ENCODE measurements around the gene LIPC. TPM values are rescaled to one million over a fixed set of nuclear protein-coding genes. Genes with fewer than 3 reads are reported as not detected.

LIPC gene
- total RNA-seq, 3 donors from 2014 or later = 2.3 to 9.3 (median 3.4) TPM

GRCh38 chr15:58425185-58425584 is 6.6 kb upstream of the LIPC start:
- DNase-seq (no peak), ATAC-seq (peak; percentile 51)
- Histone ChIP-seq H3K4me1 (ENCODE audit: low read depth) (no peaks in the 10 kb centered on the region), H3K9me3 (no peaks in the 10 kb centered on the region), H3K36me3 (ENCODE audit: low read depth) (no peaks in the 10 kb centered on the region), H3K4me3 (no peak overlapping the region)
- intact Hi-C loops (cut with DNase I, micrococcal nuclease) = no loop called here
- no peak for TF ChIP-seq CTCF (IDR thresholded peaks at IDR 0.05)

- no peaks in the 10 kb centered on the region for H3K36me3 ChIP-seq (ENCODE audit: low read depth)
- no peak overlapping the region for H3K4me3 ChIP-seq
- intact Hi-C loops (cut with DNase I, micrococcal nuclease) = no loop called here
- H3K4me1 ChIP-seq (ENCODE audit: low read depth) = no peaks in the 10 kb centered on the region
- ATAC-seq (no peak), DNase-seq (no peak)
- TF ChIP-seq CTCF (IDR thresholded peaks at IDR 0.05) = no peak
- H3K9me3 ChIP-seq = no peaks in the 10 kb centered on the region
Measured at GRCh38 chr15:58425834-58426233, 6.0 kb upstream of the LIPC start.

- DNase-seq = no peak
- intact Hi-C loops (cut with DNase I, micrococcal nuclease) = no loop called here
- no peak for ATAC-seq
- no peak overlapping the region for H3K4me3 ChIP-seq
- no peaks in the 10 kb centered on the region for H3K9me3 ChIP-seq
- TF ChIP-seq CTCF (IDR thresholded peaks at IDR 0.05) = no peak
- H3K36me3 ChIP-seq (ENCODE audit: low read depth) = no peaks in the 10 kb centered on the region
- no peaks in the 10 kb centered on the region for H3K4me1 ChIP-seq (ENCODE audit: low read depth)
Measured at GRCh38 chr15:58426501-58426900, 5.3 kb upstream of the LIPC start.

- no peak for TF ChIP-seq CTCF (IDR thresholded peaks at IDR 0.05)
- Histone ChIP-seq H3K9me3 (no peaks in the 10 kb centered on the region), H3K36me3 (ENCODE audit: low read depth) (no peaks in the 10 kb centered on the region), H3K4me3 (no peak overlapping the region), H3K4me1 (ENCODE audit: low read depth) (no peaks in the 10 kb centered on the region)
- ATAC-seq (no peak), DNase-seq (no peak)
- intact Hi-C loops (cut with DNase I, micrococcal nuclease) = no loop called here
Measured at GRCh38 chr15:58427987-58428386, 3.8 kb upstream of the LIPC start.

GRCh38 chr15:58430224-58430787 is 1.5 kb upstream of the LIPC start:
- Histone ChIP-seq H3K9me3 (no peaks in the 10 kb centered on the region), H3K4me3 (no peak overlapping the region), H3K36me3 (ENCODE audit: low read depth) (no peaks in the 10 kb centered on the region), H3K4me1 (ENCODE audit: low read depth) (no peaks in the 10 kb centered on the region)
- no peak for TF ChIP-seq CTCF (IDR thresholded peaks at IDR 0.05)
- ATAC-seq (no peak), DNase-seq (no peak)
- intact Hi-C loops (cut with DNase I, micrococcal nuclease) = no loop called here

- no peaks in the 10 kb centered on the region for H3K36me3 ChIP-seq (ENCODE audit: low read depth)
- ATAC-seq (no peak), DNase-seq (no peak)
- no peaks in the 10 kb centered on the region for H3K9me3 ChIP-seq
- no peaks in the 10 kb centered on the region for H3K4me1 ChIP-seq (ENCODE audit: low read depth)
- H3K4me3 ChIP-seq = no peak overlapping the region
- TF ChIP-seq CTCF (IDR thresholded peaks at IDR 0.05) = no peak
- intact Hi-C loops (cut with DNase I, micrococcal nuclease) = no loop called here
Measured at GRCh38 chr15:58432401-58432800, 610 bp downstream of the LIPC start.
